GM21515 (cell line): ENCODE results near the gene SPATA32.
"Not testable (repeated sequence)": the region's sequence is repeated elsewhere in the genome, so short reads cannot be mapped to it uniquely, and the experiment has no call there.

Source experiments
- ATAC-seq: cut with Tn5 transposase; IDR thresholded peaks from one replicate; pipeline ENCODE4 v1.9.1; 2021; ENCODE audit not compliant: unreplicated experiment

SPATA32 gene

DNA sequence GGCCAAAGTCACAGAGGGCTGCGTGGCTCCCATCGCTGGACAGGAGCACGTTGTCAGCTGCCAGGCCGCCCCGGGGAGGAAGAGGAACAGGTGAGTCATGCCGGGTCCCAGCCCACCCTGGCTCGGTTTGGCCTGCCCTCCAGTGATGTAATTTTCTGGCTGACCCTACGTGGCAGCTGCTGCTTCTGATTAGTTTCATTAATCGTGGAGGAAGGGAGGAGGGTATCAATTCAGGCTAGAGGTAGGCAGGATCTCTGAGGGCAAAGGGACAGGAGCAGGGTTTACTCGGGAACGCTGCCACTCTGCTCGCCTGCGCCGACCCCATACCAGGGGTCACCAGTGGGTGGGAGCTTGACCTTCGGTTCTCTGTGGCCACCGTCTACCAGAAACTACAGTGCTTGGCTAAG is 11.7 kb upstream of the SPATA32 start:
- no peak for ATAC-seq

DNA sequence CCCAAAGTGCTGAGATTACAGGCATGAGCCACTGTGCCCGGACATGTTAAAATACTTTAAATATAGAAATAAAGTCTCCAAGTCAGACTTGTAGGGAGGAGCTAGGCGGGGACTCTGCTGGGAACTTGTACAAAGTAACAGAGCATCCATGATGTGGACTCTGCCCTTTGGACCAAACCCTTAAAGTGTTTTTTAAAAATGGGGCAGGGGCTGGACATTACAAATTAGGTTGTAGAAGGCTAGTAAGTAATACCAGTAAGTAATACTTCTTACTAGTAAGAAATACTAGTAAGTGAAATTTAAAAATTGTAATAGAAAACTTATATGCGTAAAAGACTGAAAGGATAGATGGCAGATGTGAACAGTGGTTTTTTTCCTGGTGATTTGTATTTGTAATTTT is 9.7 kb upstream of the SPATA32 start:
- no peak for ATAC-seq

DNA sequence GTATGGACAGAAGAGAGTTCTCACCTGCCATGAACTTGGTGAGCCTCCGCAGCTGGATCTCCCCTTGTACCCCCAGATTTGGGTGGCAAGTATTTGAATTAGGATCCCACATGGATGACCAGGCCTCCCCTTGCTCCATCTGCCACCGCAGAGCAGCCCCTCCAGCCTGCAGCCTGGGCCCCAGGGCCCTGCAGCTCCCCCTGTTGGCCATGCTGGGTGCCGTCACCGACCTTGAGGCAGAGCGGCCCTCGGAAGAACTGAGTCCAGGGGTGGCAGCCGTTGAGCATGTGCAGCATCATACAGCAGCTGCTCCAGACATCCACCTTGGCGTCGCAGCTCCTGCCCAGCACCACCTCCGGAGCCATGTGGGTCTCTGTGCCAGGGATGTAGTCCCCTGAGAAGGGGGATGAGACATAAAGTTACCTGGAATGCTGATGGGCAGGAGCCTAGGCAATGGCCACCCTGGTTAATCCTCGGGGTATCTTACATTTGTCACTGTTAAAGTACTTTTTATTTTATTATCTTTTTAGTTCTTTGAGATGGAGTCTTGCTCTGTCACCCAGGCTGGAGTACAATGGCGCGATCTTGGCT is 9.0 kb upstream of the SPATA32 start:
- no peak for ATAC-seq

DNA sequence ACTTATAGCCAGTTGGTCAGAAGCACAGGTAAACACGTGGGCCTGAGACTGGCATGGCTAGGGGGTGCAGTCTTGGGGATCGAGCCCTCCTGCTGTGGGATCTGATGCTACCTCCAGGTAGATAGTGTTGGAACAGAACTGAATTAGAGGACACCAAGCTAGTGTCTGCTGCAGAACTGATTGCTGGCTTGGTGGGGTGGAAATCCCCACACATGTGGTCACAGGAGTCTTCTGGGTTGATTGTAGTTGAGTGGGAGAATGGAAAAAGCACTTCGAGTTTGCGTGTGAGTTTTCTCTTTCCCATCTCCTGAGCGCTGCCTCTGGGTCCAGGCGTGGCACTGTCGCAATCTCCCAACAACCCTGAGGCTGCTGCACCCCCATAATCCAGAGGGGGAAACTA is 8.0 kb upstream of the SPATA32 start:
- no peak for ATAC-seq

DNA sequence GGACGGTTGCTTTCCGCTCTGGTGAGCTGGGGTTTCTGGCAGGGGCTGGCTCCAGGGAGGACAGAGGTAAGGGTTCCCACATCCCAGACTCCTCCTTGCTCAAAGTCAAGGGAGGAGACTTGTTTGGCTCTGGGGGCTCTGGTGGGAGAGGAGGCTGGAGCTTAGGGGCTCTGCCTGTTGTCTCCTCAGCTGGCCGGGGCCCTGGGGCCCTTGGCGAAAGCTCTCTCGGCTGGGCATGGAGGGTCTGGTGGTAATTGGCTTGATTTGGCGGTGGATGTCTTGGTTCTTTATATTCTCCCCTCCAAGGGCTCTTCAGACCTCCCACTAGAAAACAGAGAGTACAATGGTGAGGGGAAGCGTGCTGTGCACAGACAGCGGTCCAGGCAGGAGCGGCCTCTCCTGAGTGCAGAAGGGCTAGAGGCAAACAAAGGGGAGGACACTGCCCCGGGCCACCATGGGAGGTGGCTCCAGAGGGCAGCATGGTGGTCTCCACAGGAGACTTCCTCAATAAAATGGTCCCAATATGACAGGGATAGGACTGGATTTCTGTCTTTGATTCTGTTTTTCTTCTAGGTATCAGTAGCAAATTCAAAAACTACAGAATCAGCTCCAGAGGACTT is 5.7 kb upstream of the SPATA32 start:
- no peak for ATAC-seq

DNA sequence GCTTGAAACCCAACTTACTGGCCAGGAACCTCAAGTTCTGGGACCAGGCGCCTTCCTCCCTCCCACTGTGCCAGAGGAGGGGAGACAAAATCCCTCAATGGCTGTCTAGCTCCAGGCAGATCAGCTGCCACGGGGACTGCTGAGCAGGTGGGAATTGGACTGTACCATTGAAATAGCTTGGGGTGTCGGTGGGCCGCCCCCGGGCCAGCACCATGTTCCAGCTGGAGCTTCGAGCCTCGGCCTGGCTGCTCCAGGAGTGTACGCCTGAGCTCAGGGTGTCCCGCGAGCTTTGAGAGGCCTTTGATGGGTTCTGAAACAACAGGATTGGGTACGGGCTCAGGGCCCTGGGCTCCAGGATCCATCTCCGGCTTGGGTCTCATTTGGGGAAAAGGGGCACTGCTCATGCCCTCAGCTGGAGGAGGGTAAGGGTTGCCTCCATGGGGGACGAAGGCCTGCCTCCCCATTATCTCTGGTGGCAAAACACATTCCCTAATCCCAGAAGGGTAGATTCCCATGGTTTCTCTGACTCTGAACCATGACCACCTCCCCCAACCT is 4.6 kb upstream of the SPATA32 start:
- no peak for ATAC-seq

DNA sequence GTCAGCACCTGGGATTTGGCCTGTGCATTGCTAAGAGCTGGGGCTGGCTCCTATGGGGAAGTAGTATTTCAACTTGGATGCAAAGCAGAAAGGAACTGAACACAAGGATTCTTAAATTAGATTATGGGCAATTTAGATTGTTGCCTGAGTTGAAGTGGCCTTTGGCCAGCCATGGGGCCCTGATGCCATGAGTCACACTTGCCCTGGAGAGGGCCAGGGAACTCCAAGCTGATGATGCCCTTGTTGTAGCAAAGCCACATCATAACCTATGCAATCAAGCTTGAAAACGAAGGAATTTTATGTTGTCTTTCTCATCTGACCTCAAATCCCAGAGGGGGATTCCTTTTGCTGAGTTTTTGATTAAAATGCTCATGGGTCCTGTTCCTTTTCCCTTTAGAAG is 3.9 kb upstream of the SPATA32 start:
- ATAC-seq = no peak

DNA sequence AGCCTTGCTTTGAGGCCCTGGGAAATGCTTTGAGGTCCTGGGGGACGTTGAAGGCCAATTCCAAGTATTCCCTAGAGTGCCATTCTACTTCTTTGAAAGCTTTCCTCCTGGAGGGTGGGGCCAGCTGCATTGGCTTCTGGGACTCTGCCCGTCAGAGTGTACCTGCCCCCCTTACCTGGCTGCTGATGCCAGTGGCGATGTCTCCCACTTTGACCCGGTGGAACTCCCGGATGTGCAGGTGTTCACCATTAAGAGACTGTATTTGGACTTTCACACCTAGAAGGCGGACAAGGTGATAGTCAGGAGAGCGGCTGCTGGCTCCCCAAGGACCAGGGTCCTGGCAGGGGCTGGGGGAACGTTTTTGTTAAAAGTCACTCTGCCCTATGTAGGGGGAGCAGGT is 3.1 kb upstream of the SPATA32 start:
- ATAC-seq = no peak

DNA sequence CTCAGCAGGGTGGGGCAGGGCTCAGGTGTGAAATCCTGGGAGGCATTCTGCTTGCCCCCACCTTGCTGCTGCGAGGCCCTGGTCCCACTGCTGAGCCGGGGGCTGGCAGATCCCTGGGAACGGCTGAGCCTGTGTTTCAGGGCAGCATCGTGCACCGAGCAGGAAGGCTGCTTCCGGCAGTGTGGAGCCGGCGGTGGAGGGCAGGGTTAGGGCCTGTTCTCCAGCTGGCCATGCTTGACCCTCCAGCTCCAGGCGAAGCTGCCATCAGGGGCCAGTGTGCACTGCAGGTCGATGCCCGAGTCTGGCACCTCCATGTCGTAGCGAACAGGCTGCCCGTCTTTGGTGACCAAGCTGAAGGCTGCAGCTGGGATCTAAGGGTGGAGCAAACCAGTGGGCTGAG is 2.5 kb upstream of the SPATA32 start:
- ATAC-seq = no peak

DNA sequence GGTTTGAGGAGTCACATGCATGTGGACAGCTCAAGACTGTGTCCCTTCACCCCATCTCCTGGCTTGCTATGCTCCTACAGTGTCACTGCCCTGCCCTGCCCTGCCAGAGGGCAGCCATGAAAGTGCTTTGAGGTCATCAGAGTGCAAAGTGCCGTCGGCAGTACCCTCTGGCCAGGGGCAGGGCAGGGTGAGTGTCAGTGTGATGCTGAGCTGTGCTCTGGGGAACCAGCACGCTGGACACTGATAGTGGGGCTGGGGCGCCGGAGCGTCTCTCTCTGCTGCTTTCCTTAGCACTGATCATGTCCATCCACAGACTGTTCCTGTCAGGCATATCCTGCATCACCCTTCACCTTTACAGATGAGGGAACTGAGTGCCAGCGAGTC is 1.6 kb upstream of the SPATA32 start:
- no peak for ATAC-seq

DNA sequence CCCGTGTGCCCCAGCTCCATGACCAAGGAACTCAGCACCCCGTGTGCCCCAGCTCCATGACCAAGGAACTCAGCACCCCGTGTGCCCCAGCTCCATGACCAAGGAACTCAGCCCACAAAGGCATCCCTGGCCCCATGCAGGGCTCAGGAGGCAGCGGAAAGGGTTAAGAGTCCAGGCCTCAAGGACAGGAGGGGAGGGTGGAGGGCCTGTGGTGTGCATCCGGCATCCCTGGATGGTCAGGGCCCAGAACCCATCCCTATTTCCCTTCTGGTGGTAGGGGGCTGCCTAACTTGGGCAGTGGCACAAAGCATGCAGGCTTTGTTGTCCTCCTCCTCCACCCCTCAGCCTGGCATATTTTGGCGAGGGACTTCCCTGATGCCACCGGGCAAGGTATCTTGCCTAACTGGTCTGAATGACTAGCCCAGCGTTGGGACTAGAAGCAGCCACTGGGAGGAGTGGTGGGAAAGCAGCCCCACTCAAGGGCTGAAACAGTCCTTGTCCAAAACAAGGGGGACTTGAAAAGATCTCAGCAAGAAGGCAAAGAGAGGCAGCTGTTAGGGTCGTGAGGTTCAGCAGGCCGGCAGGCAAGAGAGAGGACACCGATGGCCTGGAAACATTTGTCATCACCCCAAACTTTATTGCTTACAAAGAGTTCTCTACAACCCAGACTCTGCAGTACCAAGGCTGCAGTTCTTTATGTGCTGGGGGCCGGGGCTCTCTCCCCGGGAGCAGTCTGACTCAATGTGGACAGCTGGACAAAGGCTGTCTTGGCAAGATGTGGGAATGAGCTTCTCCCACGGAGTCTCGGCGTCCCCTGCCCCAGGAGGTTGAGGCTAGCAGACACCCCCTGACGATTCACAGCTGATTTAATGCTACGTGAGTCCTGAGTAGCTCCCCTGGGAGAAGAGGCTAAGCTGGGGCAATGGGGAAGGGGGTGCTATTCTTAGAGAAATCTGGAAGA is 902 bp upstream of the SPATA32 start:
- no peak for ATAC-seq

DNA sequence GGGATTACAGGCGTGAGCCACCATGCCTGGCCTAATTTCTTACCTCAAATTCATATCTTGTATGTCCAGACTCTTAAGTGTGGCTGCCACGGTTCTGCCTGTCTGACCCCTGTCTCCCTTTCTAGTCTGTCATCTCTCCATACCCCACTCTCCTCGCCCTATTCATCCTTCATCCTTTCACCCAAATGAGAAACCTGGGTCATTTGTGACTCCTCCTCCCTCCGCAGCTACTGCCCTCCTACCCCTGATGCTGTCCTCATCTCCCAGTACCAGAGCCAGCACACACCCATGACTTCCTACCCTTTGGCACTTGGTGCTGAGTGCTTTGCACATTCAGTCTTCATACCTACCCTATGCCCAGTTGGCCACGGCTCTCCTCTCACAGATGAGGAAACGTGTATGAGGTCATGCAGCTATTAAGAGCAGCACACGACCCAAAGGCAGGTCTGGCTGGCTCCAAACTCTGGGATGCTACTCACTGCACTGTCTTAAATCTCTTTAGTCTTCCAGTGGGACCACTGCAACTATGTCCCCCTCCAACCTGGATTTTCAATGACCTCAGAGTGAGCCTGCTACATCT is 1.6 kb downstream of the SPATA32 start:
- ATAC-seq = no peak

DNA sequence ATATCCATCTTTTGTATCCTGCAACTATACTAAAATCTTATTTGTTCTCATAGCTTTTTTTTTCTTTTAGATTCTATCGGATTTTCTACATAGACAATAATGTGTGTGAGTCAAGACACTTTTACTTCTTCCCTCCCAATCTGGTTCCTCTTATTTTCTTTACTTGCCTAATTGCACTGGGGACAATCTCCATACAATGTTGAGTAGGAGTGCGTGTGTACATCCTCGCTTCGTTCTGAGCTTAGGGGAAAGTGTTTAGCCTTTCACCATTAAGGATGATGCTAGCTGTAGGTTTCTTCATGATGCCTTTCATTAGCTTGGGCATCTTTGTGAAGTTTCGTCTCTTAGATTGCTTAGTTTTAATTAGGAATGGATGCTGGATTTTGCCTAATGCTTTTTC is 2.9 kb downstream of the SPATA32 start:
- no peak for ATAC-seq

DNA sequence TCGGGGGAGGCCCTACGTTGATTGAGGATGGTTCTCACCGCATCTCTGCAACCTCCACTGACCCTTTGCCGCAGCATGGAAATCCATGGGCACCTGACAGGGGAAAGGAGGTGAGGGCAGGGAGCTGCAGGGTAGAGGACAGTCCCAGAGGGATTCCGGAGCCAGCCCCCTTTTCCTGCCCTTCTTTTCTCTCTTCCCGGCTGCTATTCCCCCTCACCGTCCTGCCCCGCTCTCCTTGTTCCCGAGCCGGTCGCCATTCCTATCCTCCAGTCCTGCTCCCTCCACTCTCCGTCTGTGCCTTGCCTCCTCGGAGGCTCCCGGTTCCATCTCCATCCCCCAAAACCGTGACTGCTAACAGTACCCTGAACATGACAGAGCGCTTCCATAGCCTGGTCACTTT is 4.8 kb downstream of the SPATA32 start:
- no peak for ATAC-seq

DNA sequence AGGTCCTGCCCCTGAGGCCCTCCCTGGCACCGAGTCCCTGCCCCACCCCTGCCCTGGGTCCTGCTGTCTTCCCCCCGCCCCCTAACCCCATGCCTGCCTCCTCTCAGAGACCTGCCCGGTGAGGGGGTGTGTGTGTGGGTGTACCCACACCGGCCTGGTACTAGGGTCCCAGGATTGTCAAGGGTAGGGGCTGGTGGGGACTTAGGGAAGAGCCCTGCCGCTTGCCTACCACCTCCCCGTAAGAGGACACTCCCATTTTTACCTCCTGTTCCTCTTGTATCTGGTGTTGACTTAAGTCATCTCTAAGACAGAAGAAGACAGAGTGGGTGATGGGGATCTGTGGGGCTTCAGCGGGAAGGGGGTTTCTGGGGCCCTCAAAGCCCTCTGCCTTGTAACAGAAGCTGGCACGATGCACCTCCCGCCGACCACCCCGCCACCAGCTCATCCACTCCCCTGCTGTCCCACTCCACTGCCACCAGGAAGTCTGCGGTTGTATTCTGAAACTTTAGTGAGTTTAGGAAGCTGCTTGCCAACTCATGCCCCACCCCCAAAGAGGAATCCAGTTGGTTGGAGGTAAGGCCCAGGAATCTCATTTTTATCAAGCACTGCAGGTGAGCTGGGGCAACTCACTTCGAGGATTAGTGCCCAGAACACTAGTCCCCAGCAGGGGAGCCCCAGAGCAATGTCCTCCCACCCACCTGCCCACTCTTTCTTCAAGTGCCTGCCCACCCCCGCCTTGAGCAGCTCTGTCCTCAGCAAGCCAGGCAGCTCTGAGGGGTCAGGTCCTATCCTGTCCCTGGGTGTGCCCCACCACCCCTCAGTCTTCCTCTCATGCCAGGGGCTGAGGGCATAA is 5.6 kb downstream of the SPATA32 start:
- no peak for ATAC-seq

DNA sequence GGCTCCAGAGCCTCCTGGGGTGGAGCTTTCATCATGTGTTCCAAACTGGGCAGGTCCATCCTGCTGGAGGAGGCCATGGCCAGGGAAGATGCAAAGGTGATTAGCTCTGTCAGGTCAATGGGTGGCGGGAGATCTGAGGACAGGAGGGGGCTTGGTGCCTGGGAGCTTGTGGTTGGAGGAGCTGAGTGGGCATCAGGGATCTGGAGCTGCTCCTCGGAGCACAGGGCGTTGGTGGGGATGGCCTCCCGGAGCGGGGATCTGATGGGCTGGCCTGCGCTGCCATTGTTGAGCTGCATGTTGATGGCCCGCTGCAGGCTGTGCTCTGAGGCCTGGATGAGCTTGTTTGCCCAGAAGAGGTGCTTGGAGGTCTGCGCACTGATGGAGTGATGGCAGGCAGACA is 6.5 kb downstream of the SPATA32 start:
- no peak for ATAC-seq

DNA sequence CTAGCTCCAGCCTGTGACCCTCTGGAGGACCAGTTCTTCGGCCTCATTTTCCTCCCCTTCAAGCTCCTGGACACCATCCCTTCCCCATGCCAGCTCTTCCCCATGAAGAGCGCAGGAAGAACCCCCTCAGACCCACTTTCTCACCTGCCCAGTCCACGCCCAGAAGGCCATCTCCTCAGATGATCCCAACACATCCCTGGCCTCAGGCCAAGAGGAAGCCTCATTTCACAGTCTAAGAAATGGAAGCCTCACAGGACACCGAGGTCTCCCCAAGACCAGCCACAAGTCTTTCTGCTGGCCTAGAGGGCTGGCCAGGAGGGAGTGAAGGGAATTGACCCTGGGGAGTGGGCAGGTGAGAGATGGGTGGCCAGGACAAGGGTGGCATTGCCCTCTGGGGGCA is 8.0 kb downstream of the SPATA32 start:
- no peak for ATAC-seq

DNA sequence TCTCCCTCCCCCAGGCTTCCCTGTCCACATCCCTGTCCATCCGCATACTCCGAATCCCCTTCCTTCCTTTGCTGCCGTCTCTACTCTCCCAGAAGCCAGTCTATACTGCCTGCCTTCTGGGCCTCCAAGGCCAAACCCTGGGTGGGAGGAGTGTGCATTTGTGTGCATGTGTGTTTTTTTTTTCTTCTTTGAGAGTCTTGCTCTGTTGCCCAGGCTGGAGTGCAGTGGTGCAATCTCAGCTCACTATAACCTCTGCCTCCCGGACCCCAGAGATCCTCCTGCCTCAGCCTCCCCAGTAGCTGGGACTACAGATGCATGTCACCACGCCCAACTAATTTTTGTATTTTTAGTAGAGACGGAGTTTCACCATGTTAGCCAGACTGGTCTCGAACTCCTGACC is 8.7 kb downstream of the SPATA32 start:
- not testable (repeated sequence) for ATAC-seq

DNA sequence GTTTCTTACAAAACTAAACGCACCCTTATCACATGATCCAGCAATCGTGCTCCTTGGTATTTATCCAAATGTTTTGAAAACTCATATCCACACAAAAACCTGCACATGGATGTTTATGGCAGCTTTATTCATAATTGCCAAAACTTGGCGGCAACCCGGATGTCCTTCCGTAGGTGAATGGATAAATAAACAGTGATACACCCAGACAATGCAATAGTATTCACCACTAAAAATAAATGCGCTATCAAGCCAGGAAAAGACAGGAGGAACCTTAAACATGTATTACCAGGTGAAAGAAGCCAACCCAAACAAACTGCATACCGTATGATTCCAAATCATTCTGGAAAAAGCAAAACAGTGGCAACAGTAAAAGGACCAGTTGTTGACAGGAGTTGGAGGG is 10.0 kb downstream of the SPATA32 start:
- no peak for ATAC-seq

DNA sequence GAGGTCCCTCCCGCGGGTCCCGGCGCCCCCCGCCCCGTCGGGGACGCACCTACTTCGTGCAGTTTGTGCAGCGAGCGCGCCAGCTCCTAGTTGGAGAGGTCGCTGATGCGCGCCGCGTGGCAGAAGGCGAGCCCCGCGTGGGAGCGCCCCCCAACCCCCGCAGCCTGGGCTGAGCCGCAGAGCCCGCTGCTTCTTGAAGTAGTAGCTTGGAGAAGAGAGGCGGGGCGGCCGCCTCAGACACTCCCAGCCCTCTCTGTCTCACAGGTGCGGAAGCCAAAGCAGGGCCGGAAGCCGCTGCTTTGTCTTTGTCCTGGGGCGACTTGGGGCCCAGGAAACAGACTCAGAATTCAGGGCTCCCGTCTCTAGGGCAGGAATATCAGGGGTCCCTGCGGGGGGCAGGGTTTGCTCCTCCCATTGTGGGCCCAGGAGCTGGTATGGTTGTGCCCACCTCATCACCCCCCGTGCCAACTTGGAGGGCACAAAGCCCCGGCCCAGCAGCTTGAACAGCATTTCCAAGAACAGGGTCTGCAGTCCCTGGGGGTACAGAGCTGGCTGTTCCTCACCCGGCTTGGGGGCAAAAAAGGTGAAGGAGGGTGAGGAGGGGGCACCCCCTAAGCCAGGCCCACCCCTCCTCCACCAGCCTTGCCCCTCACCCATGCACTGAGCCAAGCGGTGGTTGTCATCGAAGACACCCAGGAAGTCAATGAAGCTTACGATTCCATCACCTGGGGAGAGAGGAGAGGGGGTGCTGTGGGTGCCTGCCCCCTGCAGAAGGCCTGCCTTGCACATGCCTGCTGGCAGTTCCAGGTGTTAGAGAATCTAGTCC is 13.5 kb downstream of the SPATA32 start:
- ATAC-seq = peak; percentile 45
